Measurements from ENCODE around the gene ARL8B.

The ARL8B gene

DNA sequence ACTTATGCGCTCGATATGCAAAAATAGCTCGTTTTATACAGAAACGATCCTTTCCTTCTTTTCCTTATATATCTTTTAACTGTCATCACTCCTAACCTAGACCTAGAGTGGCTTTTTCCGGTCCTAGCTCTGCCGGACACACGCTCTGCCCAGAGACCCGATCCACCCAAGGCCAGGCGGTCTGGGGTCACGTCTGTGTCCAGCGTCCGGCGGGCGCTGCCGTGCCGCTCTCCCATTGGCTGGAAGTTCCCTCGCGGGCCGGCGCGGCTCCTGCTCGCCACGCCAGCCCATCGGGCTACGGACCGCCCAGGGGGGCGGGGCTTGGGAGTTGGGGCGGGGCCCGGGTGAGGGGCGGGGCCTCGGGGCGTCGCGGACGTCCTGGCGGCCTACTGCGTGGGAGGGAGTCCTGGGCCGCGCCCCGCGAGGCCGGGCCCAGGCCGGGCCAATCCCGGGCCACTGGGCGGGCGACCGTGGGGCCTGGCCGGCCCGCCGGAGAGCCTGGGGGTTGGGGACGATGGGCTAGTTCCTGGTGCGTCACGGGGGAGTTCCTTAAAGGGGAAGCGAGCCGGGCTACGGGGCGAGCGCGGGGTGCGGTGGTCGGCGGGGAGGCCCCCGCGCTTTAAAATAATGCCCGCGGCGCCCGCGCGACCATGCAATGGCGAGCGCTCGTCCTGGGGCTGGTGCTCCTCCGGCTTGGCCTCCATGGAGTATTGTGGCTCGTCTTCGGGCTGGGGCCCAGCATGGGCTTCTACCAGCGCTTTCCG, 65.2 kb downstream of the ARL8B start, which contains the start of gene EDEM1:
EDEM1 (plus strand) TSS at position 552 of the 764 bp plus-strand sequence; CDS start at position 651, 99 bp downstream.
- peak; percentile 94 for DNase-seq (ENCODE audit: low read depth)

DNA sequence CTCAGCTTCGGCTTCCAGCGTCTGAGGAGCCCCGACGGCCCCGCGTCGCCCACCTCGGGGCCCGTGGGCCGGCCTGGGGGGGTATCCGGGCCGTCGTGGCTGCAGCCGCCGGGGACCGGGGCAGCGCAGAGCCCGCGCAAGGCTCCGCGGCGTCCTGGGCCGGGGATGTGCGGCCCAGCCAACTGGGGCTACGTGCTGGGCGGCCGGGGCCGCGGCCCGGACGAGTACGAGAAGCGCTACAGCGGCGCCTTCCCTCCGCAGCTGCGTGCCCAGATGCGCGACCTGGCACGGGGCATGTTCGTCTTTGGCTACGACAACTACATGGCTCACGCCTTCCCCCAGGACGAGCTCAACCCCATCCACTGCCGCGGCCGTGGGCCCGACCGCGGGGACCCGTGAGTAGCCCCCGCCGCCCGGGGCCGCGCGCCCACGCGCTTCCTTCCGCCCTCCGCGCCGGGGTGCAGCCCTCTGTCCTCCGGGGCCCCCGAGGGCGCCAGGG, 65.9 kb downstream of the ARL8B start:
- peak; percentile 48 for DNase-seq (ENCODE audit: low read depth)

DNA sequence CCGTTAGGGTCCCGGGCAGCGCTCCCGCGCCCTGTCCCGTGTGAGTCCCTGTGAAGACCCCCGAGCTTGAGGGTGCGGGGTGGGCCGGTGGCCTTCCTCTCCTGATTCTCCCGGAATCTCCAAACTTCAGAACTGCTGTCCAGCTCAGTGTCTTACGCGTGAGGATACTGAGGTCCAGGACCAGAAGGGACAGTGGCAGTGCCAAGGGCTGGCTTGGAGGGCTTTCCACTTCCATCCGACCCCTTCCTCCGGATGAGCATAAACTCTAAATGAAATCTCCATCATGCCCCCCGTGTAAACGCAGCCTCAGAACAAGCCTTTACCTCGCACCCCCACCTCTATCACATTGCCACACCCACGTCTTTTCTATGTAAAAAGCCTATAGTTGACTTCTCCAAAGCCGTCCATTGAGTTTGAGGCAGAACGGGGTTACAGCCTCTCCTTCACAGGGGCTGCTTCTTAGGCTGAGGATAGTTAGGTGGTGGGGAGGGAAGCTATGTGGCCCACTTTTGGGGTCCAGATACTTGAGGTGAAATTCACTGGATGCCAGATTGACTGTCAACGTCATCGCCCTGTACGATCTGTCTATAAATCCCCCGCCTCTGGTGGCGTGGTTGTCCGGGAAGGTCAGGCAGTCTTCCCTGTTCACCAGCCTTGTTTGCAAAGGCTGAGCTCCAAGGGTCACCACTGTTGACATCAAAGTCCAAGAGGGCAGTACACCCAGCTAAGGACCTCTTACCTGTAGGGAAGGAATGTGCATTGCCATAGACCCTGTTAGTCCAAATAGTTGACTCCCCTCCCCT, 66.5 kb downstream of the ARL8B start:
- no peak for DNase-seq (ENCODE audit: low read depth)

DNA sequence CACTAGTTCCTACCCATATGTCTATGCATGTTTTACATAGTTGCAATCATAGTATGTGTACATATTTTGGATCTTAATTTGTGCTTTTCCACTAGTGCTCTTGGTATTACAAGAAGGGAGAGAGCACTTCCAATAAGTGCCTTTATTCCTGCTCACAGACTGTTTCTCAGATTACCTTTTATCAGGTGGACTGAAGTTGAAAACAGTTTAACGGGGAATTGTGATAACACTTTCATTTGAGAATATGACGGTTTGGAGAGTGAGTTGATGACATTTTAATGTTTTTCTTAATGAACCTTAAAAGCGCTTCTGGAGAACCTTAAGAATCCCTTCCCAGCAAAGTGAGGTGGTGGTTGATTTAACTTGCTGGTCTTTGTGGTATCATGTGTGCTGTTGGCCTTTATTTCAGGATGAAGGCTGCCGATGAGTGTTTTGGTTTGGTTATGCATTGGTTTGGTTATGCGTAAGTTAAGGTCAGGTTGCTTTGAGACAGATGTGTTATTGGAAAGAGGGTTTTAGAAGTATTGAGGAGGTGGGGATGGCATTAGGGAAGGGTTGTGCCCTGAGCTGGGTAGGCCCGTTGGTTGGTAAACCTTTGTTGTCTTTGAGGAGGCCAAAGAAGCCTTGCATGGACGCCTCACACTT, 68.2 kb downstream of the ARL8B start:
- no peak for DNase-seq (ENCODE audit: low read depth)

DNA sequence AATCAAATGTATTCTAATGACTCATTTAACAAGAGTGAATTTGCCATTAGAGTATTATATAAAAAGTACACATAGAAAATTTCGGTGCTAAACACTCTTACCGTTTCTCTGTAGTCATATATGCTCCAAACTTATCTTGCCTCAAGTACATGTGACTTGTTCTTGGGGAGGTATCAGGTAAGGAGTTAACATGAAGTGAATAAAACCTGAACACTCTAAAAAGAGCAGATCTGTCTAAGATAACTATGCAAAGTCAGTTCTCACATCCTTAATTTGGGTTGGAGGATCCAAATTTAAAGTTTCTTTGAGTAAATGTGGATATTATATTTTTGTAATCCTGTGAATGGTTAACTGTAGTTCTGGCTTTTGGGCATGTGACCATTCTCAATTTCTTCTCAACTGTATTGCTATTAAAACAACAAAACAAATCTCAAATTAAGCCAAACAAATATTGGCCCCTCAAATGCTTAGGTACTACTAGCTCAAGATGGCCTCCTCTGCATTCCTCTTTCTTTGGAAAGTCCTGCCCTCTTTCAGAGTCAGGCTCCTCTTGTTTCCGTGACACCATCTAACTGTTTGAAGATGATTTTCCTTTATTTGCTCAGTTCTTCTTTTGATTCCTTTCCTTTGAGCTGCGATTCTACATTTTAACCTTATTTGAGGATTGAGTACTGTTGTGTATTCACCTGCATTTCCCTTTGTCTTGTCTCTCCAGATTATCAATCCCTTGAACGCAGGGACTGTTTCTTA, 69.6 kb downstream of the ARL8B start:
- DNase-seq (ENCODE audit: low read depth) = no peak

DNA sequence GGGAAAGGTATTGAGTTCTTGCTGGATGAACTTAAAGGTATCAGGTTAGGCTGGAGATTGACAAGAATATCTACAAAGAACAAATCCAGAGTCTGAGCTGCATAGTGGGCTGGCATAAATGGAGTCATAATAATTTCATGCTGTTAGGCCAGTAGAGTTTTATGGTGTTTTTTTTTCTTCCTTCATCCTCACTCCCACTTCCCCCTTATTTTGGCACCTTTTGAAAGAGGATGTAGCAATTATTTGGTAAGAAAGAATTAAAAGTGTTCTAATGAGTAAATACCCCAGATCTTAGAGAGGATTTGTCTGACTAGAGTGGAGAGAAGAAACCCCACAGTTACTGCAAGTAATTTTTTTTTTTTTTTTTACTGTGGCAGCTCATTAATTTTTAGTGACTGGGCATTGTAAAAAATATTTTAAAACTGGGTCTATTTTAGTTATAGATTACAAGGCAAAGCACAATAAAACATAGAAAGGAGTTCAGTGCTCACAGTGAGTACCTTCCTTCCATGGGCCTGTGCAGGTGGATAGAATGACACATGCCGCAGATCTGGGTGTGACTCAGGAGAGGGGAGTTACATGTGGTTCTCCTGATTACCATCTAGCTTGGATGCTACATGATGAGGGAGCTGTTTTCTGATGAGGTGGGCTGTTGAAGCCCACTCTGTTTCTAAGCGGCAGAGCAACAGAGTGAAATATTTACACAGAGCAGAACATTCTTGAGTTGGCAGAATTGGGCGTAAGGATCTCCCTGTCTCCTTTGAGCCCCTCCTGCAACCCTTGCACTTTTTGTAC, 70.7 kb downstream of the ARL8B start:
- no peak for DNase-seq (ENCODE audit: low read depth)

DNA sequence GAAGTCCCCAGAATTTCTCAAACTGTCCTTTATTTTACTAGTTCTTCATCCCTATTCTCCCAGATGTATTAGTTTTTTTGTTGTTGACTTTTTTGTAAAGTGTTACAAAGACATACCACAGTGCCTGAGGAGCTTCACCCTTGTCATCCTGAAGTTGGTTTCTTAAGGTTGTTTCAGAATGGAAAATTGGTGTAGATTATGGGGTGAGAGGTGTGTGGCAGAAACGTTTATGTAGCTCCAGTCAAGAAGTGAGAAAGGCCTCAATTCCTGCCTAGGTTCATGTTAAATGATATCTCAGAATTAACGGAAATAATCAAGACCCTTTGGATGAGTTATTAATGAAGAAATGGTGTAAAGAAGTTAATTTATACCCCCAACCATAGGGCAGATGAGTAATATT, 72.2 kb downstream of the ARL8B start:
- no peak for DNase-seq (ENCODE audit: low read depth)

DNA sequence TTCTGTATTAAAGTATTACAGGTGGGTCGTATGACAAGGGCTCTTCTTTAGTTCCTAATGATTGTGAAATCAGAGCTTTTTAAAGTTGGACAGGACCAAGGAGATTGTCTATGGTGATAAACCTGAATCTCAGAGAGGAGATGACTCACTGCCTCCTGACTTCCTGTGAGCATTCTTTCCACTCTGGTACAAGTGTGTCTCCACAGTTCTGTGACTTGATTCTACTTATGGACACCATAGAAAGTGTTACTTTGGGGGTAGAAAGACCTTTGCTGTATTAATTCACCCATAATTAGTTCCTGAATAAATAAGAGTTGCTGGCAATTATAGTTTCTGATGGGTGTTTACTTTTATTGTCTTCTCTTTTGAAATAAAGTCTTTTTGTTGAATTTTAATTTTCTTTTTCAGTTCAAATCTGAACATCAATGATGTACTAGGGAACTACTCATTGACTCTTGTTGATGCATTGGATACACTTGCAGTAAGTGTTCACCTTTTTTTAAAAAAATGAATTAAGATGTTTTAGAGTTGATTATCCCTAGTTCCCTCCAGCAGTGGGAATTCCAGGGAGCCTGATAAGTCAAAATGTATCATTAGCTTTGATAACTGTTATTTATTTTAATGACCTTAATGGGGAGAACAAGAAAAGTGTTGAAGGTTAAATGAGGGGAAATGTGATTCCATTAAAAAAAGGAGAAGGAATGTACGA, 72.9 kb downstream of the ARL8B start:
- no peak for DNase-seq (ENCODE audit: low read depth)

DNA sequence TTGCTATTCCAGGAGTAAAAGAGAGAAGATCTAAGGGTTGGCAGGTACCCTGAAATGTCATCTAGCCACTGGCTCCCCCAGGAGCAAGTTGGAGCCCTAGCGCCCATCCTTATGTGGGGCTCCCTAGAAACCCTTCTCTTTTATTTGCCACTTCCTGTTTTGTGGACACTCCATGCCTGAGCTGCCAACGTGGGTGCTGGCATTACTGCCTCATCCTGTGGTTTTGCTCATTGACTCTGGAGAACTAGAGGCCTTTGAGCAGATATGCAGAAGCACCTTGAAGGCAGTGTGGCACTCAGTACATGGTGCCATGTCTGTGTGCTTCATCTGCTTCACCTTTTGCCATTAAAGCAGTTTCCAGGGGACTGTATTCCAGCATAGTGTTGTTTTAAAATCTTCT, 73.5 kb downstream of the ARL8B start:
- no peak for DNase-seq (ENCODE audit: low read depth)

DNA sequence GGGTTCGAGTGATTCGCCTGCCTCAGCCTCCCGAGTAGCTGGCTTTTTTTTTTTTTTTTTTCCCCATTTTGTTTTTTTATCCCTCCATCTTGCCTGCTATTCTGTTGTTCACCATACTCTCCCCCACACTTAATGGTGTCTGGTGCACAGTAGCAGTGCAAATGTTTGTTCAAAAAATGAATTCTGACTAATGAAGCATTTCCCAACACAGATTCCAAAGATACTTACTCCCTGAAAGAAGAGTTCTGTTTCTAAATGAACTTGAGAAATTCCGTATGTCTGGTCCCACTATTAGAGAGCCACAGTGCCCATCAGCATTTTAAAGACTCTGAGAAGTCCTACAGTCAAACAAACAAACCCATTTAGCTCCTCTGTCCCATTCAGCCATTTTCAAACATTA, 74.9 kb downstream of the ARL8B start:
- DNase-seq (ENCODE audit: low read depth) = no peak

DNA sequence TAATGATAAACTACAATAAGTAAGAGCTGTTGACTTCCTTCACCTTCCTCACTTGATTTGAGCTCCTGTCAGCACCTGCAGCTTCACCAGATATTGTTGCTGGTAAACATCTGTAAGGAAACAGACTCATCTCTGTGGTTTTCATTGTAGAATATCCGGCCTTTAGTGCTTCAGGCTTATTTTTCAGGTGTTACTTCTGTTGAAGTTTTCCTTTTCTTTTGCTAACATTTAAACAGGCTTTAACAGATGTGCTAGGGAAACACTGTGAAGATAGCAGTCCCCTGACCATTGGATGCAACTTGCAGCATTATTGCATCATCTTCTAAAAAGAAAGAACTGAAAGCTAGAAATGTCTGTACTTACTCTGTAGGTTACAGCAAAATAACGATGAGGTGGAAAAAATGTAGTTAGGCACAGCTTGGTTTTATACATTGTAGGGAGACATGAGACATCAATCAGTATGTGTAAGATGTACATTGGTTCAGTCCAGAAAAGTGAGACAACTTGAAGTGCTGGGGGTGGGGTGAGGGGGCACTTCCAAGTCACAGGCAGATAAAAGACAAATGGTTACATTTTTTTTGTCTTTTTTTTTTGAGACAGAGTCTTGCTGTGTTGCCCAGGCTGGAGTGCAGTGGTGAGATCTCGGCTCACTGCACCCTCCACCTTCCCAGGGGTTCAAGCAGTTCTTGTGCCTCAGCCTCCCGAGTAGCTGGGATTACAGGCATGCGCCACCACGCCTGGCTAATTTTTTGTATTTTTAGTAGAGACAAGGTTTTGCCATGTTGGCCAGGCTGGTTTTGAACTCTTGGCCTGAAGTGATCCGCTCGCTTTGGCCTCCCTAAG, 75.6 kb downstream of the ARL8B start:
- no peak for DNase-seq (ENCODE audit: low read depth)

DNA sequence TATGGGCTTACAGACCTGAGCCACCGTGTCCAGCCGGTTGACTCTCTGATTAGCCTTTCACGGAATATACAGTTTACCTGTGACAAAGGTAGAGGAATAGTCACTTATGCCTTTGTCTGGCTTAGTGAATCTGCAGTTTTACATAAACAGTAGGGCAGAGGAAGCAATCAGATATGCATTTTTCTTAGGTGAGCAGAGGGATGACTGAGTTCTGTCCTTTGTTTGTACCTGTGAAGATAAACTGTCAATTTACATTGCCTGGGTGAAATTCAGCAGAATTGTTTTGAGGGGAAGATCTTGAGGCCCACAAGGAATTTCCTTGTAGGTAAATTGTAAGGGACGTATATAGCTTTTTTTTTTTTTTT, 76.2 kb downstream of the ARL8B start:
- no peak for DNase-seq (ENCODE audit: low read depth)

DNA sequence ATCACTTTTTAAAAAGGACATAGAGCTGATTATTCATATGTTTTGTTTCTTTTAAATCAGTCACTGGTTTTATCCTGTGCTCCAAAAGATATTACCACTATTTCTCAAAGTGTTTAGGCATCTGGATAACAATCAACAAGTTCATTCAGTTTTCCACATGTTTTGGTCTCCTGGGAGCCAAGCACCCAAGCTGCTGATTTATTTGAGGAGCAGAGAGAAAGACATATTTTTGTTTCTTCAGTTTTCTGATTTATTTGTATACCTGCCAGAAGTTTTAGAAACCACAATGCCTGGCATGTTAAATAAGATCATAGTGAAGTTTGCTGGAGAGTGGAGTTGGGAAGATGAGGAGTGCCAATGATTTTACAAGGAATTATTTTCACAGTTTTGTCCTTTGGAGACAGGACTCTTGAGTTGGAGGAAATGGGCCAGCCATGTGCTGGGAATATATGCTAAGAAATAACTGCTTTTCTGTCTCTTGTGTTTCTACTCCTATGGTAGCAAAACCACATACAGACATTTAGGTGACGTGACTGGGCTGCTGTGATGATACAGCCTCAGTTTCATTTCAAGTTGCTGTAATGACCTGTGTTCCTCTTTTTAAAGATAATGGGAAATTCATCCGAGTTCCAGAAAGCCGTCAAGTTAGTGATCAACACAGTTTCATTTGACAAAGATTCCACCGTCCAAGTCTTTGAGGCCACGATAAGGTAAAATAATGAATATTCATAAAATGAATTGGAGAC, 77.1 kb downstream of the ARL8B start:
- no peak for DNase-seq (ENCODE audit: low read depth)

DNA sequence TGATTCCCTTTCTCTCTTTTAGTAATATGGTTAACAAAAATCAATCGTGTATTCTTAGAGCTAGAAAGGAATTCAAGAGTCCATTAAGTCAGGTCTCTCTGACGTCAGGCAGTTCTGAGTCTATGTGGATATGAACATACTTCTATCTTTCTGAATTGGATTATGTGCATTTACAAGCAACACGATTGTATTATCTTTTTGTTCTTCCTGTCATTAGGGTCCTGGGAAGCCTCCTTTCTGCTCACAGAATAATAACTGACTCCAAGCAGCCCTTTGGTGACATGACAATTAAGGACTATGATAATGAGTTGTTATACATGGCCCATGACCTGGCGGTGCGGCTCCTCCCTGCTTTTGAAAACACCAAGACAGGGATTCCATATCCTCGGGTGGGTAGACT, 79.4 kb downstream of the ARL8B start:
- no peak for DNase-seq (ENCODE audit: low read depth)

DNA sequence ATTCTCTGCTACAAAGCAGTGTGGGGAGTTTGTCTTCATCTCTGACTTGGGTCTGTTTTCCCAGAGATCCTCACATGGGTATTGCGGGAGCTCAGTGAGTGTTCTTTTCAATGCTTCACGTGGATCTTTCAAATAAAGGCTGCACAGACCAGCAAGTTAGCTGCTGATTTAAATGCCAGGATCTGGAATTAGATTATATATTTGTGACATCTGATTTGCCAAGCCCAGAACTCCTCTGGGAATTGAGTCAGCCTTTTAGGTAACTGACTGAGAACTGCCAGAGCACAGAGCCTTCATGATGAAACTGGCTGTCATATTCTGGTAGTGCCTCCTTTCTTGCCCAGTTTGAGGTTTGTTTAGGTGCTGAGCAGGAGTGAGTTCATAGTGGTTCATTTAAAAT, 80.1 kb downstream of the ARL8B start:
- DNase-seq (ENCODE audit: low read depth) = no peak

DNA sequence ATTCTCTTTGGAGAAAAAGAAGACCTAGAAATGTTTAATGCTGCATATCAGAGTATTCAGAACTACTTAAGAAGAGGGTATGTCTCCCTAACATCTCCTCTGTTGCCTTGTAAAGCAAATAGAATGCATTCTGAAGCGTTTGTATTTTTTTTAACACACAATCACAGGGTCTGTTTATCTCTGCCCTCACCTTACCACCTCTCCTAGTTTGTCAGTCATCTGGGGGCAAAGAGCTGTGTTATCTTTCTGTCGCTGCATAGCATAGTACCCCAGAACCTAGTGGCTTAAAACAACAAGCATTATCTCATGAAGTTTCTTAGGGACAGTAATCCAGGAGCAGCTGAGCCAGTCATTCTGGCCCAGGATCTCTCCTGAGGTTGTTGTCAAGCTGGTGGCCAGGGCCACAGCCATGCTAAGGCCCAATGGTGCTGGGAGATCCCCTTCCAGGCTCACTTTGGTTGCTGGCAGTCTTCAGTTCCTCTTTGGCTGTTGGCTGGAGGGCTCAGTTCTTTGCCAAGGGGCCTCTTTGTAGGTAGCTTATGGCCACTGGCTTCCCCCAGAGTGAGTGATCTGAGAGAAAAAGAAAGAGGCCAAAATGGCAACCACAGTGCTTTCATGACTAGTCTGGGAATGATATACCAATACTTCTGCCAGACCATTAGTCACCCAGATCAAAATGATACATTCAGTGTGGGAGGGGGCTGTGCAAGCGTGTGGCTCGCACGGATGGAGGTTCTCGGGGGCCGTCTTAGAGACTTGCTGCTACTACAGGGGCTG, 83.3 kb downstream of the ARL8B start:
- DNase-seq (ENCODE audit: low read depth) = no peak

DNA sequence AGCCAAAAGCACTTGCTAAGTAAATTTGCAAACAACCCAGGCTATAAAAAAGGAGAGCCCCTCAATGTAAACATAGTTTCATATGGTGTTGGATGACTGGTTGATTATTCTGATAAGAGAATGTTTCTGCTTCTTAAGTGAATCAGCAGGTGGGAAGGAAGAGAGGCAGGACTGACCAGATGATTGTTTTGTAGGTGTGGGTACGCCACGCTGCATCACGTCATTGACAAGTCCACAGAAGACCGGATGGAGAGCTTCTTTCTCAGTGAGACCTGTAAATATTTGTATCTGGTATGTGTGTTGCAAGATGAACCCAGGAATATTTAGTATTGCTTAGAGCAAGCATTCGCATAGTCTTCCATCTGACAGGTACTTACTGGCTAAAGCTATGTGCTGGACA, 88.8 kb downstream of the ARL8B start:
- no peak for DNase-seq (ENCODE audit: low read depth)

All from stimulated activated CD8-positive, alpha-beta memory T cell treated with anti-CD3 and anti-CD28 coated beads, Interleukin-4, amount 100 ng/mL, for 24 hours (primary cell).